ENCODE data around the gene SKOR2.
"Not testable (repeated sequence)": the region's sequence is repeated elsewhere in the genome, so short reads cannot be mapped to it uniquely, and the experiment has no call there.

Gene SKOR2

DNA sequence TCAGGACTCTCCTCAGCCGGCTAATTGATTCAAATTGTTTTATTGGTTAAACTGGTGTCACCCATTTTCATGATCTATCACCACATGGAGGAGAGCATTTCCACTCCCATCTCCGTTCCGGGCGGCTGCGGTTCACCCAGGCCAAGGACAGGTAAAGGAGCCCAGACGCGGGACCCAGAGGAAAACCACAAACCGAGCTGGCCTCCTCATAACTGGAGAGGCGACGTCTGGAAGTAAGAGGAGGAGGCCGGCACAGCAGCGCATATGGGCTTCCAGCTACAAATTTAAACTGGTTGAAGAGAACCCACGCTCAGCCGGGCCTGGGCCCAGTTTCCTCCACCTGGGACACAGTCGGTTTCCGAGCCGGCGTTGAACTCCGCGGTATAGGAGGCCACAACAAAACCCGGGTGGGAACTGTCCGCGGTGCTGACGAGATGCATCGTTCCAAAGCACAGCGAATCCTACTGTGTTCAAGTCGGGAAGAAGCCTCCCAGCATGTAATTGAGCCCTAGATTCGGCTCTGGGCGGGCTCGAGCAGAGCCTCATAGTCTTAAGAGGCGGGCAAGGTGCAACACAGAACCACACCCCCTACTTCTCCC, 3.0 kb upstream of the SKOR2 start:
- peak; percentile 71 for DNase-seq

DNA sequence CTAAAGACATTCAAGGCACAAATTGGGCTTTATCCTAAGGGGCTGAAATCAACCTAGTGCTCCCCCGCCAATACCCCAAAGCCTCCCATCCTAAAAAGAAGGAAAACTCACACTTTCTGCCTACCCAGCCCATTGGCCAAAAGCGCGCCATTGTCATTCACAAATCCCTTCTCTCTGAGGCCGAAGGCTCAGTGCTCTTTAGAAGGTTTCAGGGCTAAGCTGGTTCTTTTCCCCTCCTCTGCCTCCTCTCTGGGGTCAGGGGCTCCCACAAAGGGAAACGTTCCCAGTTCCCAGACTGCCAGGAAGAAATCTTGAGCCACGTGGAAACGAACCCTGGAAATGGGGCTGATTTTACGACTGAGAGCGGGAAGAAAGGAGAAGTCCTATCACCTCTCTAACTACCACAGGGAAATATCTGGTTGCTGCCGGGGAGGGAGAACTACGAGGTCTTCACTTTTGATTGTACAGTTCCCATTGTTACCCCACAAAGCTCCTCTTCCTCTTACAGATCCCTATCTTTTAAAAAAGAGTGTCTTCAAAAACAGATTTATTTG, 1.7 kb upstream of the SKOR2 start:
- no peak for DNase-seq

GRCh38 chr18:47250391-47251046, 941 bp downstream of the SKOR2 start:
- DNase-seq: no peak

DNA sequence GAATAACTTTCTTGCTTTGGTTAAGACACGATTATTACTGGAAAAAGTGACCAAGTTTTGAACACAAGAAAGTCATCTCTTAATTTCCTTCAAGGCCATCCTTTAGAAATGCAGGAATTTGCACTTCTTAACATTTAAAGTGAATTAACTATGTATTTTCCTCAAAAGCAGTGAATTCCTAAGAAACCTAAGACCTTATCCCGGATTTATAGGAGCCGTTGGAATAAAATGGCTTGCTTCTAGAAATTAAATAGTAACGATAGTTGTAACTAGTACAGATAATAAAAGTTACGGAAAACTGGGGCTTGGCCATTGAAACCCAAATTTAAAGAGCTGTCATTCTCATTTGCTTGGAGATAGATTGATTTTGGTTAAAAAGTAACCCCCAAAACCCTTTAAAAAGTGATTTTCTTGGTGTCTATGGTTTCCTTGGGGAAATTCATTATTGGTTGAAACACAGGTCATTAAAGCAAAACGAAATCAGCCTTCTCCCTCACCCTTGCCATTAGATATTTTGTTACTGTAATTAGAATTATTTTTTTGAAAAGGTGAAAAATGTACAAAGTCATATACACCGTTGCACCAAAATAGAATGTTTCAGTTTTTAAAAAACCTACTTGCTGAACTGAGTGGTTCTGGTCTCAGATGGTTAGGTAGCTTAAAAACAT, 2.0 kb downstream of the SKOR2 start:
- DNase-seq: no peak

- no peak for DNase-seq
Measured at GRCh38 chr18:47248604-47249313, 2.7 kb downstream of the SKOR2 start.

- DNase-seq: no peak
Measured at GRCh38 chr18:47248115-47248603, 3.3 kb downstream of the SKOR2 start.

DNA sequence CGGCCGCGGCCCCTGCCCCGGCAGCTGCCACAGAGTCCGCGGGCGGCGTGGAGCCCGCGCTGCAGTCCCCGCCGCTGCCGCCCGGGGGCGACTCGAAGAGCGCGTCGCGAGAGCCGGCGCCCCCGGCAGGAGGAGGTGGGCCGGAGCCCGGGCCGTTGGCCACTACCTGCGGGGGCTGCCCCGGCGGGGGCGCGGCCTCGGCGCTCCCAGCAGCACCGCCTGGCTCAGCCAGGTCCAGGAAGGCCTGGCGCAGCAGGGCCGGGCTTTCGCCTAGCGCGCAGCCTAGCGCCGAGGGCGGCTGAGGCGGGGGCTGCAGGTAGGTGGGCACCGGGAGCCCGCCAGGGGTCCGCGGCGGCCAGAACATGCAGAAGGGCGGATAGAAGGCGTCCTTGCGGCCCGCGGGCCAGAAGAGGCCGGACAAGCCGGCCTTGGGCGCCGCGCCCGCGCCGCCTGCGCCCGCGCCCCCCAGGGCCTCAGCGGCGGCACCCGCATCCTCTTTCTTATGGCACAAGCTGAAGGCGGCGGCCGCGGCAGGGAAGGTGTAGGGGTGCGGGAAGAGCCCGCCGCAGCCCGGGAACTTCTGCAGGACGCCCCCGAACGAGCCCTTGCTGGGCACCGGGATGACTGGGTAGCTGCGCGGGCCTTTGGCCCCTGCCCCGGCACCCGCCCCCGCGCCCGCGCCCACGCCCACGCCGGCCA, 3.9 kb downstream of the SKOR2 start:
- no peak for DNase-seq

GRCh38 chr18:47247036-47247415, 4.4 kb downstream of the SKOR2 start:
- no peak for DNase-seq

DNA sequence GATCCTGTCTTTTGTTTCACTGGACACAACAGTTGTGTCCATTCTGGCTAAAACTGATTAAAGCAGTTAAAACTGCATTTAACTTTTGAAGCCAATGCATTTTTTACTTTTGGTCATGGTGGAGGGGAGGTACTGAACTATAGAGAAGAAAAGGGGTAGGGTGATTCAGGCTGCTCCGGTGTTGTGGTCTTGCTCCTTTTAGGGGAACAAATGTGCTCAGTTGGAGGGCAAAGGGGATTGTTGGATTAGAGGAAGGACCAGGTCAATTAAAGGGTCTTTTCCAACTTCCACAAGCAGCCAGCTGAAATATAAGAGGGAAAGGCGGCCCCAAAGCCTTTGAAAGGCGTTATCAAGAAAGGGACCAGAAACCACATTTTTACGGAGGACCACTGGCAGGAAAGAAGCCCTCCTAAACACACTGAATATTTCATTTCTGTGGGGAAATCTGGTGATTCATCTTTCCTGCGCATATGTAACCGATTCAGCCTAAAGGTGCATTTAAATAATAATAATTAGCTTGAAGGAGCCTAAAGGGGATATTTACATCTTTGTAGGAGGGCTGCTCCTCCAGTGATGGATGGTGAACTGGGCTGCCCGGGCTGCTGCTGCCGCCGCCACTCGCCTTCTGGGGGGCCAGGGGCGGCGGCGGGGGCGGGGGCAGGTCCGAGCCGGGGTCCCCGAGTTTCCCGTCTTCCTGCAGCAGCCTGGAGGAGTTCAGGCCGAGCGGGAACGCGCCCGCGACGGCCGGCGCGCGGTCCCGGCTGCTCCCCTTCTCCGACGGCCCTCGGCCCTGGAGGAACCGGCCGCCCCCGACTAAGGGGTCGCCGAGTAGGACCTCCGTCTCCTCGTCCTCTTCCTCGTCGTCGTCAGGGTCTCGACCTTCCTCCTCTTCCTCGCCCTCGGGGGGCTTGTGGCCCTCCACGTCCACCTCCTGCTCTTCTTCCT, 5.2 kb downstream of the SKOR2 start:
- no peak for DNase-seq

DNA sequence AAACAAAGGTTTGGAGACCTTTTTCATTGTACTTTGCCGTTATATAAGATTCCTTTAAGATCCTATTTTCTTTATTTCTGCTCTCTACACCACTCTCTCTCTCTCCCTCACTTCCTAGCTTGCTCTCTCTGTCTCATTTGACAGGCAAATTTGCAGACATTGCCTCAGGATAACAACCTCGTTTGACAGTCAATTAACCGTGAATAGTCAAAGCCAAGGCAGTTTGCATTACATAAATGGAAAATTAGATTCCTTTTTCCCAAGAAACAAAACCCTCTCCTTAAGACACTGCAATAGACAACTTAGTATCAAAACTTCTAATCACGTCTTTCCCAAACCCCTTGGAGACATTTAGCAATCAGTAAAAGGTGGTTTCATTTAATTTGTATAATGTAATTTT, 7.4 kb downstream of the SKOR2 start:
- no peak for DNase-seq

GRCh38 chr18:47235096-47235495, 16.4 kb downstream of the SKOR2 start:
- no peak for DNase-seq

GRCh38 chr18:47226660-47227059, 24.8 kb downstream of the SKOR2 start:
- no peak for DNase-seq

- DNase-seq: peak; percentile 67
Measured at GRCh38 chr18:47215554-47216138, 35.8 kb downstream of the SKOR2 start.

- DNase-seq: no peak
Measured at GRCh38 chr18:47209171-47209570, 42.3 kb downstream of the SKOR2 start.

DNA sequence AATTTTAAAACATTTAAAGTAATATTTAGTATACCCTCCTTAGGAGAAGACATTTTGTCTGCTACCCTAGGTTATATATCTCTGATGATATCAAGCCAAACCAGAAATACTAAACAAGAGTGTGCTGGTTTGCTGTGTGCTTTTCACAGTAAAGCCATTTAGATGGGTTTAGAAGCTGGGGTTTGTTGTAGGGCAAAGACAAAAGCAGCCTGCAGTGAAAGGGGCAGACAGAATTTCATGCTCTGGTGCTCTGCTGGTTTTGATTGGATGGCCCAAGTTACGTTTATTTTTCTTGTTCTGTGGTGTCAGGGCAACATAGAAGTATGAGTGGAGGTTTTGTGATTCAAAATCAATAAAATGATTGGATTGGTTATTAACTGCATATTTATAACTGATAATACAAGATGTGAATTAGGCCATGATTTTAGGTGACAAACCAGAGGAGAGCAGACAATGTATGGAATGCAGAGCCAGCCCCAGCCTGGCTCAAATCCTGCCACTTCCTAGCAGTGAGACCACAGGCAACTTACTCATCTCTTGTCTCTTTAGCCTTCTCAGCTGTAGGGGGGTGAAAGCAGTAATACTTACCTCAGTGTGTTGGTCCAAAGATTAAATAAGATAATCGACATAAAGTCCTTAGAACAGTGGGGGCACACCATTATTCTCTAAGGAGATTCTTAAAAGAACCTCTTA, 44.4 kb downstream of the SKOR2 start:
- DNase-seq: no peak

DNA sequence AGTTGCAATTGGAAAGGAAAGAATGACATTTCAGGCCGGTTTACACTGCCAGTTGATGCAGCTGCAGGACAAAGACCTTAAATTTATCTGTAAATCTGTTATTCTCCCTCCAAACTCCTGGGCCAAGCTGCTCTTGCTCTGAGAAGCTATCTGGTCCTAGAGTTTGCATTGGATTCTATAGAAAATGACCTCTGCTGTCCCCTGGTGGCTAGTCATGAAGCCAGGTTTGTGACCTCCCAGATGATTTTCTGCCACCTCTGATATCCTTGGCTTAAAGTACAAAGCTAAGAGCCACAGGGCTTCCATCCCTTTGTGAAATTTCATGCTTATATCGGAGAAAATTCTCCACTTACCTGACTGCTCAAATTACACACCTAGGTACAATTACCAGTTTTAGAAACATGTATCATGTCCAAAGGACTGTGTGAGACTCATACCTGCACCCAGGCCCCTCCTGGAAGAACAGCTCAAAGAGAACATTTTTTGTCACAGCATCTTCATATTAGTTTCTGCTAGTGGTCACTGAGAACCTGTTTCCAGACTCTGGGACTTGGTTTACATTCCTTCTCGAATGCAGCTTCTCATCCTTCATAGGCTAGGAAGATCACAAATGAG, 46.4 kb downstream of the SKOR2 start:
- peak; percentile 72 for DNase-seq

- no peak for DNase-seq
Measured at GRCh38 chr18:47203626-47204464, 47.6 kb downstream of the SKOR2 start.

DNA sequence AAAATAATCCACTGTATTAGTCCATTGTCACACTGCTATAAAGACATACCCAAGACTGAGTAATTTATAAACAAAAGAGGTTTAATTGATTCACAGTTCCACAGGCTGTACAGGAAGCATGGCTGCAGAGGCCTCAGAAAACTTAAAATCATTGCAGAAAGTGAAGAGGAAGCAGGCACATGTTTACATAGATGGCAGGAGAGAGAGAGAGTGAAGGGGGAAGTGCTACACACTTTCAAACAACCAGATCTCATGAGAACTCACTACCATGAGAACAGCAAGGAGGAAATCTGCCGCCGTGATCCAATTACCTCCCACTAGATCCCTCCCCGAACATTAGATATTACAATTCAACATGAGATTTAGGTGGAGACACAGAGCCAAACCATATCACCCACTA, 55.5 kb downstream of the SKOR2 start:
- not testable (repeated sequence) for DNase-seq

DNA sequence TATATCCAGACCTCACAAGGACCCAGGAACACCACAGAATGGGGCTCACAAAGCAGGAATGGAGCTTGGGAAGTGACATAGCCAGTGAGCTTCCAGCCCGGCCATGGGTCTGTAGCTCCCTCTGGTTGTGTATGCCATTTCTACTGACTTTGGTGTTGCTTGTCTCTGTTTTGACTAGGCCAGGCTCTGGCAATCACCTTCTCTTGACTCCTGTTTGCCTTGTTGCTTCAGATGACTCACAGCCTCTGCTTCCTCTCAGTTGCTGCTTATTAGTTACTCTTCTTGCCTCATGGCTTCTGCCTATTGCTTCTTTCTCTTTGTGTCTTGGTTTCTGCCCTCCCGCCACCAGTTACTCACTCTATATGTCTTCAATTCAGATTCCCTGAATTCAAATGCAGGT, 59.5 kb downstream of the SKOR2 start:
- no peak for DNase-seq
